Activated CD8-positive, alpha-beta T cell treated with anti-CD3 and anti-CD28 coated beads, Interleukin-2, amount 10 ng/mL, durations not matched to agents 7 days and 5 days (primary cell): ENCODE results near the gene DAPK3. TPM values are rescaled to one million over a fixed set of nuclear protein-coding genes. Genes with fewer than 3 reads are reported as not detected.
"Not testable (repeated sequence)": the region's sequence is repeated elsewhere in the genome, so short reads cannot be mapped to it uniquely, and the experiment has no call there.

ENCODE experiments used
- ATAC-seq: fragments of 150-1000 bp; cut with Tn5 transposase; one replicate; pipeline ENCODE4 v1.10.0; 2021; ENCODE audit warnings: moderate library complexity
- CTCF ChIA-PET: fragments of 350-600 bp; sonication (Branson Sonifier 250); formaldehyde crosslinking; loops from one replicate; lab custom pipeline; 2021; ENCODE audit warnings: antibody characterized with exemption; lab: Charles Lee
- POLR2A ChIA-PET: fragments of 350-600 bp; sonication (Branson Sonifier 250); formaldehyde crosslinking; loops from one replicate; lab custom pipeline; 2021; ENCODE audit warnings: antibody characterized with exemption; lab: Charles Lee
- DNase-seq: peaks from one replicate; pipeline ENCODE4 v3.0.0-alpha.2; 2020
- H3K27ac Mint-ChIP-seq: one replicate; pipeline ENCODE4 v1.8.0; 2021; ENCODE audit warnings: mild to moderate bottlenecking, mixed read lengths
- H3K27me3 Mint-ChIP-seq: one replicate; pipeline ENCODE4 v1.8.0; 2021; ENCODE audit warnings: low read depth, mixed read lengths
- H3K36me3 Mint-ChIP-seq: one replicate; pipeline ENCODE4 v1.8.0; 2021; ENCODE audit warnings: low read depth, mixed read lengths
- H3K4me1 Mint-ChIP-seq: one replicate; pipeline ENCODE4 v1.8.0; 2021; ENCODE audit warnings: low read depth, mixed read lengths
- H3K4me3 Mint-ChIP-seq: one replicate; pipeline ENCODE4 v1.8.0; 2021; ENCODE audit warnings: mild to moderate bottlenecking, mixed read lengths
- H3K9me3 Mint-ChIP-seq: one replicate; pipeline ENCODE4 v1.8.0; 2022; ENCODE audit warnings: mixed read lengths; ENCODE audit not compliant: insufficient read depth
- total RNA-seq, 2 experiments: library from RNA; stranded (reverse); gene quantifications; one replicate each; pipeline ENCODE4 v1.2.3, GENCODE V29; 2021

Gene DAPK3
- total RNA-seq, 2 experiments from 2014 or later, result 43.0 to 44.9 TPM

DNA sequence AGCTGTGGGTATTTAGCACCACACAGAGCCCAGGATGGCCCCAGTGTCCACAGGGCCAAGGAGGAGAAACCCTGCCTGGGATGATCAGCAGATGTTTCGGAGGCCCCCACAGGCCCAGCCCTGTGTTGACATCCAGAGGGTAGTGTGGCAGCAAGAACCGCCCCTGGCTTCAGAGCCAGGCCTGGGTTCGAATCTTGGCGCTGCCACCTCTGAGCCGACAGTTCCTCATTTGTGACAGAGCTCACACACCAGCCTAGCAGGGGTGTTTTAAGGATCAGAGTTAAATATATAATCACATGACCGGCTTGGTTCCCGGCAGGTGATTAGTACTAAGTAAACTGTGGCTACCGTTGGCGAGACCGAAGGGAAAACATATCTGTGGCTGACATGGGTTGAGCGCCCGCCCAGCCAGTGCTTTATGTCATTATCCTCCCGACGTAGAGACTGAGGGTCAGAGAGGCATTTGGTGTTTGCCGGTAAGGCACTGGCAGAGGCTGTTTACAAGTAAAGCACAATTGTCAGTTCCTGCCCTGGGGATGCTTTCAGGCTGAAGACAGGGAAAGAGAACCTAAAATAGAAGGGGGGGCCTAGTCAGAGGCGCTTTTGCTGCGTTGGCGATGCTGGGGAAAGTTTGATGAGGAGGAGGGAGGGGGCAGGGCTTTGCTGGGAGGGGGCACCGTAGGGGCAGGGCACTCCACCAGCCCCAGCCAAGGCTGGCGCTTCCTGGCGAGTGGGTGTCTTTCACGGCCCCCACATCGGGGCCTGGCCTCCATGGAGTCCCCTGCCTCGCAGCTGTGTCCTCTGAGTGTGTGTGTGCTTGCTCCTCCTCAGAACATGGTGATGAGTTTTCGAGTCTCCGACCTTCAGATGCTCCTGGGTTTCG is 41.4 kb upstream of the DAPK3 start:
- ChIA-PET POLR2A (no interaction called here), CTCF (no interaction called here)
- ATAC-seq (no peak), DNase-seq (no peak)
- no peak overlapping the region for H3K27ac Mint-ChIP-seq
- peaks cover 24% of the 10 kb centered on the region for H3K4me1 Mint-ChIP-seq
- H3K36me3 Mint-ChIP-seq, result peaks cover 5% of the 10 kb centered on the region
- no peak overlapping the region for H3K4me3 Mint-ChIP-seq
- no peaks in the 10 kb centered on the region for H3K9me3 Mint-ChIP-seq
- no peaks in the 10 kb centered on the region for H3K27me3 Mint-ChIP-seq

DNA sequence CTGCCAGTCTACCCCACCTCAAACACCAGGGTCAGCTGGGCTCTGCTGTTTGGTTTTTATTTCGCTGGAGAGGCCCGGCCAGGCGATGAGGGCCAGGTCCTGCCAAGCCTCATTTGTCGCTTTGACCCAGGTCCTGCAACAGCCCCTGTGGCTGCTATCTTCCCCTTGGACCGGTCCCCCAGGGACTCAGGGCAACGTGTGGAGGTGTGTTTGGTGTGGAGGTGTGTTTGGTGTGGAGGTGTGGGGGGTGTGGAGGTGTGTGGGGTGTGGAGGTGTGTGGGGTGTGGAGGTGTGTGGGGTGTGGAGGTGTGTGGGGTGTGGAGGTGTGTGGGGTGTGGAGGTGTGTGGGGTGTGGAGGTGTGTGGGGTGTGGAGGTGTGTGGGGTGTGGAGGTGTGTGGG is 40.5 kb upstream of the DAPK3 start:
- DNase-seq, H3K4me3 Mint-ChIP-seq, H3K27ac Mint-ChIP-seq, H3K9me3 Mint-ChIP-seq, H3K36me3 Mint-ChIP-seq, H3K27me3 Mint-ChIP-seq, CTCF ChIA-PET, POLR2A ChIA-PET, ATAC-seq: not testable (repeated sequence)
- H3K4me1 Mint-ChIP-seq, result peaks cover 24% of the 10 kb centered on the region

DNA sequence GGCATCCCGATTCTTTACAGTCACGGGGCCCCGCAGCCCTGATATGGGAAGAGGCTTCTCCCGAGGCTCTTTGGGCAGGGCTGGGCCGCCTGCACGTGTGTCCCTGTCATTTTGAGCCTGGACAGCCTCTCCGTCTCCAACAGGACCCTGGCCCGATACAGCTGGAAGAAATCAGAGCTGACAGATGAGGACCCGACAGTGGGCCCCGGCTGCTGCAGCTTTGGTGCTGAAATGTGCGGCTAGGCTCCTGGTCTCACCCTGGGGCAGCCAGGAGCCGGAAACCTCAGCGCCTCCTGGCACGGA is 39.9 kb upstream of the DAPK3 start:
- CTCF ChIA-PET, result no interaction called here
- Mint-ChIP-seq H3K4me3 (no peak overlapping the region), H3K36me3 (peaks cover 3% of the 10 kb centered on the region), H3K27ac (no peak overlapping the region), H3K4me1 (peaks cover 26% of the 10 kb centered on the region), H3K9me3 (no peaks in the 10 kb centered on the region), H3K27me3 (no peaks in the 10 kb centered on the region)
- POLR2A ChIA-PET, result no interaction called here
- ATAC-seq (no peak), DNase-seq (no peak)

DNA sequence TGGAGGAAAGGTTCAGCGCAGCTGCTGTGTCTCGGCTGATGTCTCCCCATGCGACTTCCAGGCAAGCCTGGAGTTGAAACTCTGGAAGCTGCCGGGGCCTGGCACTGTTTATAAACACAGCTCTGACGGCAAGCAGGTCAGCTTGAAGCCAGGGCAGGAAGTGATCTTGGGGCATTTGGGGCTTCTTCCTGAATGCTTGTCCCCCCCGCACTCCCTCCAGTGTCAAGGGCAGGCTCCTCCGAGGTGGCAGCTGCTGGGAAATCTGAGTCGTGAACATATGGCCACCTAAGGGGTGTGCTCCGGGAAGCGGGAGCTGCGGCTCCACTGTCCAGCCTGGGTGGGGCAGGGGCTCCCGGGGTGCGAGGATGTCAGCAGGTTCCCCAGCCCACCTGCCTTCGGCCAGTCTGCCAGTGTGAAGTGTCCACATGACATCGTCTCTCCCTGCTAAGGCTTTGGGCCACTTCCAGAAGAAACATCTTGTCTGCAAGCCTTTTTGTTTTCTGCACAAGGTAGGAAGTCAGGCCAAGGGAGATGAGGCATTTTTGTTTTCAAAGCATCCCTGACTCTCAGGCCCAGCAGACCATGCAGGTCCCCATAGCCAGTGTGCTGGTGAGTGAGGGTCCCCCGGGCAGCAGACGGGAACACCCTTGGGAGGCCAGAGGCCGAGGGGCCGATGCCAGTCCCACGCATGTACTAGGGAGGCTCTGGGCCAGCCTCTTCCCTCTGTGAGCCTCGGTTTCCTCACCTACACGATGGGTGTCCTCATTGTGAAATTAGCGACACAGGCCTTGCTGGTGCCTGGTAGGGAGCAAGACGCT is 39.3 kb upstream of the DAPK3 start:
- Mint-ChIP-seq H3K27ac (no peak overlapping the region), H3K27me3 (no peaks in the 10 kb centered on the region), H3K9me3 (no peaks in the 10 kb centered on the region), H3K4me3 (no peak overlapping the region), H3K36me3 (peaks cover 5% of the 10 kb centered on the region), H3K4me1 (peaks cover 26% of the 10 kb centered on the region)
- no peak for ATAC-seq
- POLR2A ChIA-PET, result no interaction called here
- no peak for DNase-seq
- CTCF ChIA-PET, result no interaction called here

DNA sequence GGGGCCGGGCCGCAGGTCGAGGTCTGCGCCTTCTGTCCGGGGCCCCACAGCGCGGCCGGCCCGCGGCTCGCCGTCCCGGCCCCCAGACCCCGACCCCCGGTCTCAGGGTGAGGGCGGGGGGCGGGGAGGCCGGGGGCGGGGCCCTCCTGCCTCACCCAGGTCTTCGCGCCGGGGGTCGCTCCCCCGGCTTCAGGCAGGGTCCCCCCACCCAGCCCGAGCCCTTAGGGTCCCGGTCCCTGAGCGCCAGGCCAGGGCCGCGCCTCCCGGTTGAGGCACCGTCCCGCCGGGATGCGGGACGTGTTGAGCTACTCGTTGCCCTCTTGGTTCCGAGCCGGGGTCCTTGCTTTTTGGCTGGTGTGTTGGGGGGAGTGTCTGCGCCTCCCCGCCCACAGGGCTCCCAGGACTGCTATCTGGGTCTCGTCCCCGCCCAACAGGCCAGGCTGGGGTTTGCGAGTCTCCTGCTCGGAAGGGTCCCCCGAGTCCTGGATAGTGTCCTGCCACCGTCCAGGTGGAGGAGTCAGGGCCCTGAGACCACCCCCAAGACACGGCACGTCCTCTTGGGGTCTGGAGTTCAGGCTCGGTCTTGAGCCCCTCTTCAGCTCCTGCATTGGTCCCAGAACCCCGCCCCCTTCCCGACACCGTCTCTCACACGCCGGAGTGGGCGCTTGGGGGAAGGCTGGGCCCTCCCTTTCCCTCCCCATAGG is 37.1 kb upstream of the DAPK3 start:
- H3K9me3 Mint-ChIP-seq, result no peaks in the 10 kb centered on the region
- H3K36me3 Mint-ChIP-seq, result peaks cover 2% of the 10 kb centered on the region
- H3K4me1 Mint-ChIP-seq, result peaks cover 18% of the 10 kb centered on the region
- ATAC-seq, result peak; percentile 3
- CTCF ChIA-PET, result interaction anchor here (1.2 to 3.9 kb wide), 5 partner anchors 13 to 200 kb away, joined by 3 to 29 read pairs (median 7); partner anchors contain the start of gene EEF2
- DNase-seq, result peak; percentile 49
- H3K27me3 Mint-ChIP-seq, result no peaks in the 10 kb centered on the region
- peak overlapping the region; percentile 83 for H3K4me3 Mint-ChIP-seq
- H3K27ac Mint-ChIP-seq, result peak overlapping the region; percentile 46
- POLR2A ChIA-PET, result interaction anchor here (0.6 to 2.7 kb wide), 4 partner anchors 20 to 161 kb away, joined by 3 to 17 read pairs (median 4); partner anchors contain the start of gene EEF2

DNA sequence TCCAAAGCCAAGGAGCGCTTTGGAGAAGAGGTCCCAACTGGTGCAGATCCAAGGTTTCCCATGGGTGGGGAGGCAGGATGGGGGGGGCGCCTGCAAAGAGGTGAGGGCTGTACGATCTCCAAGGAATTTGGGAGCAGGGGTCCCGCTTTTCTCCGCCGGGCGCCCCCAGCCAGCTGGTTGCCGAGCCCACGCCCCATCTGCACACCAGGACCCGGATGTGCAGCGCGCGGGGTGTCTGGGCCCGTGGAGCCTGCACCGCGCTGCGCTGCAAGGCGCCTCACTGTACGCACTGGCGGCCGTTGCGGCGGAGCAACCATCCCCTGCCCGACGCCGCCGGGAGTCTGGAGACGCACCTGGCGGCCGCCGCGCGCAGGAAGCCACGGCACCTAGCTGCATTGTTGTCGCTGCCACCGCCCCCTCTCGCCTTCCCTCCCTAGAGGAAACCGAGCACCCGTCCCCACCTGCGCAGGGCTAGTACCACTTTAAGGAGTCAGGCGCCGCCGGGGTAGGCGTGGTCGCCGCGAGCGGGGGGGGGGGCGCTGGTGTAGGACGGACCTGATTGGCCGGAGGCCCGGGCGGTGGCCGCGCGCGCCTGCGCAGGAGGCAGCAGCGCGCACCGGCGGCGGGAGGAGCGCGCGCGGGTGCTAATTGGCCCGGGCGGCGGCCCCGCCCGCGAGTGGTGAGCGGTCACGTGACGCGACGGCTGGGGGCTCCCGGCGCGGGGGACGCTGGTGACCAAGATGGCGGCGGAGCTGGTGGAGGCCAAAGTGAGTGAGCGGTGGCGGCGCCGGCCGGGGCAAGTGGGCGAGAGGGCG is 36.3 kb upstream of the DAPK3 start, which contains the start of gene PIAS4:
Gene PIAS4 (plus strand): TSS at position 716 of the 815 bp plus-strand sequence. CDS start 25 bp downstream, at position 741.
- POLR2A ChIA-PET, result interaction anchor here (0.6 to 2.7 kb wide), 8 partner anchors 17 to 162 kb away, joined by 3 to 17 read pairs (median 3); partner anchors contain the start of gene EEF2
- Mint-ChIP-seq H3K4me3 (peak within 1 kb of the TSS; percentile 83), H3K27ac (peak within 1 kb of the TSS; percentile 82), H3K27me3 (no peaks in the 10 kb centered on the region), H3K36me3 (peaks cover 2% of the 10 kb centered on the region), H3K9me3 (no peaks in the 10 kb centered on the region), H3K4me1 (peaks cover 18% of the 10 kb centered on the region)
- DNase-seq (peak; percentile 96), ATAC-seq (peak; percentile 93)
- CTCF ChIA-PET, result interaction anchor here (1.2 to 3.9 kb wide), 6 partner anchors 12 to 201 kb away, joined by 3 to 29 read pairs (median 6); partner anchors contain the start of gene EEF2

DNA sequence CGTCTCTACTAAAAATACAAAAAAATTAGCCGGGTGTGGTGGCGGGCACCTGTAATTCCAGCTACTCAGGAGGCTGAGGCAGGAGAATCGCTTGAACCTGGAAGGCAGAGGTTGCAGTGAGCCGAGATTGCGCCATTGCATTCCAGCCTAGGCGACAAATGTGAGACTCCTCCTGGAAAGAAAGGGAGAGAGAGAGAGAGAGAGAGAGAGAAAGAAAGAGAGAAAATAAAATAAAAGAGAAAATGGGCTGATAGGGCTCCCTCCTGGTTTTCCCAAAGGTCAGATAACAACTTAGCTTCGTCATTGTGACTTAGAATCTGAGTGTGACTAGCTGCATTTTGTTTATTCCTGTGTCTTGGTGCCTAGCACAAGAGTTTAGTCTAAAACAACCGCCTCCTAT is 34.5 kb upstream of the DAPK3 start:
- not testable (repeated sequence) for H3K9me3 Mint-ChIP-seq, H3K27me3 Mint-ChIP-seq, ATAC-seq, H3K36me3 Mint-ChIP-seq, DNase-seq, H3K27ac Mint-ChIP-seq
- Mint-ChIP-seq H3K4me1 (peaks cover 18% of the 10 kb centered on the region), H3K4me3 (peak overlapping the region; percentile 34)
- POLR2A ChIA-PET, result interaction anchor here (0.6 to 2.7 kb wide), 2 partner anchors 21 to 1536 kb away, joined by 3 to 17 read pairs; partner anchors contain the start of gene EEF2
- CTCF ChIA-PET, result interaction anchor here (1.1 to 3.9 kb wide), 2 partner anchors 18 to 20 kb away, joined by 3 to 29 read pairs; partner anchors contain the start of gene EEF2

DNA sequence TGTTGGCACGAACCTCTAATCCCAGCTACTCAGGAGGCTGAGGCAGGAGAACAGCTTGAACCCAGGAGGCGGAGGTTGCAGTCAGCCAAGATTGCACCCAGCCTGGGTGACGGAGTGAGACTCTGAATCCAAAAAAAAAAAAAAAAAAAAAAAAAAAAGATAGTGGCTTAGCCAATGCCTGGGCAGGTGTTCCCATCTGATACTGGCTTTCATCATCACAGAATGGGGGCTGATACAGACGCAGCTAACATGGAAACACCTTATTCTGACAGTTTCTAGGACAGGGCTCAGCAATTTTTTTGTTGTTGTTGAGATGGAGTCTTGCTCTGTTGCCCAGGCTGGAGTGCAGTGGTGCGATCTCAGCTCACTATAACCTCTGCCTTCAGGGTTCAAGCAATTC is 29.9 kb upstream of the DAPK3 start:
- CTCF ChIA-PET, result interaction anchor here (1.3 to 1.4 kb wide), 3 partner anchors 10 to 139 kb away, joined by 3 to 6 read pairs (median 5); no protein-coding TSS in a partner anchor
- H3K4me3 Mint-ChIP-seq, H3K27me3 Mint-ChIP-seq, DNase-seq, H3K36me3 Mint-ChIP-seq, H3K27ac Mint-ChIP-seq, POLR2A ChIA-PET, H3K9me3 Mint-ChIP-seq, ATAC-seq, H3K4me1 Mint-ChIP-seq: not testable (repeated sequence)

DNA sequence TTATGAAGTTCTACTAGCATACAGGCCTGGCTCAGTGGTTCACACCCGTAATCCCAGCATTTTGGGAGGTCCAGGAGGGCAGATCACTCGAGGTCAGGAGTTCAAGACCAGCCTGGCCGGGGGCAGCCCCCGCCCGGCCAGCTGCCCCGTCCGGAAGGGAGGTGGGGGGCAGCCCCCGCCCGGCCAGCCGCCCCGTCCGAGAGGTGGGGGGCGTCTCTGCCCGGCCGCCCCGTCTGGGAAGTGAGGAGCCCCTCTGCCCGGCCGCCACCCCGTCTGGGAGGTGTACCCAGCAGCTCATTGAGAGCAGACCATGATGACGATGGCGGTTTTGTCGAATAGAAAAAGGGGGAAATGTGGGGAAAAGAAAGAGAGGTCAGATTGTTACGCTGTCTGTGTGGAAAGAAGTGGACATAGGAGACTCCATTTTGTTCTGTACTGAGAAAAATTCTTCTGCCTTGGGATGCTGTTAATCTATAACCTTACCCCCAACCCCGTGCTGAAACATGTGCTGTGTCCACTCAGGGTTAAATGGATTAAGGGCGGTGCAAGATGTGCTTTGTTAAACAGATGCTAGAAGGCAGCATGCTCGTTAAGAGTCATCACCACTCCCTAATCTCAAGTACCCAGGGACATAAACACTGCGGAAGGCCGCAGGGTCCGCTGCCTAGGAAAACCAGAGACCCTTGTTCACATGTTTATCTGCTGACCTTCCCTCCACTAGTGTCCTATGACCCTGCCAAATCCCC is 27.9 kb upstream of the DAPK3 start:
- H3K9me3 Mint-ChIP-seq, H3K36me3 Mint-ChIP-seq, H3K27ac Mint-ChIP-seq, DNase-seq, ATAC-seq, H3K4me3 Mint-ChIP-seq, H3K27me3 Mint-ChIP-seq, CTCF ChIA-PET, H3K4me1 Mint-ChIP-seq: not testable (repeated sequence)
- POLR2A ChIA-PET, result interaction anchor here (0.6 kb wide), 1 partner anchor 205 kb away, joined by 3 read pairs; no protein-coding TSS in a partner anchor

DNA sequence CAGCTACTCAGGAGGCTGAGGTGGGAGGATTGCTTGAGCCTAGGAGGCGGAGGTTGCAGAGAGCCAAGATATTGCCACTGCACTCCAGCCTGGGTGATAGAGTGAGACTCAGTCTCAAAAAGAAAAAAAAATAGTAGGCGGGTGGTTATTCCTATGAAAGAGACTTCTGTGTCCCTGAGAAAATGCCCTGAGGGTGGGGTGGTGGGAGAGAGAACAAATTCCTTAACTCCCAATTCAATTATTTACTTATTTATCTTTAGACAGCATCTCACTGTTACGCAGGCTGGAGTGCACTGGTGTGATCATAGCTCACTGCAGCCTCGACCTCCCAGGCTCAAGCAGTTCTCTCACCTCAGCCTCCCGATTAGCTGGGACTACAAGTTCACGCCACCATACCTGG is 24.7 kb upstream of the DAPK3 start:
- ChIA-PET CTCF (interaction anchor here (1.2 to 2.0 kb wide), 2 partner anchors 12 to 144 kb away, joined by 6 to 7 read pairs; partner anchors contain the start of gene PIAS4), POLR2A (interaction anchor here (0.6 kb wide), 1 partner anchor 33 kb away, joined by 3 read pairs; no protein-coding TSS in a partner anchor)
- Mint-ChIP-seq H3K27ac (no peak overlapping the region), H3K36me3 (peaks cover 2% of the 10 kb centered on the region), H3K4me3 (no peak overlapping the region), H3K9me3 (no peaks in the 10 kb centered on the region), H3K27me3 (no peaks in the 10 kb centered on the region), H3K4me1 (peaks cover 10% of the 10 kb centered on the region)
- ATAC-seq, result no peak
- no peak for DNase-seq
